ENCODE data around the gene TTC34.

DNA sequence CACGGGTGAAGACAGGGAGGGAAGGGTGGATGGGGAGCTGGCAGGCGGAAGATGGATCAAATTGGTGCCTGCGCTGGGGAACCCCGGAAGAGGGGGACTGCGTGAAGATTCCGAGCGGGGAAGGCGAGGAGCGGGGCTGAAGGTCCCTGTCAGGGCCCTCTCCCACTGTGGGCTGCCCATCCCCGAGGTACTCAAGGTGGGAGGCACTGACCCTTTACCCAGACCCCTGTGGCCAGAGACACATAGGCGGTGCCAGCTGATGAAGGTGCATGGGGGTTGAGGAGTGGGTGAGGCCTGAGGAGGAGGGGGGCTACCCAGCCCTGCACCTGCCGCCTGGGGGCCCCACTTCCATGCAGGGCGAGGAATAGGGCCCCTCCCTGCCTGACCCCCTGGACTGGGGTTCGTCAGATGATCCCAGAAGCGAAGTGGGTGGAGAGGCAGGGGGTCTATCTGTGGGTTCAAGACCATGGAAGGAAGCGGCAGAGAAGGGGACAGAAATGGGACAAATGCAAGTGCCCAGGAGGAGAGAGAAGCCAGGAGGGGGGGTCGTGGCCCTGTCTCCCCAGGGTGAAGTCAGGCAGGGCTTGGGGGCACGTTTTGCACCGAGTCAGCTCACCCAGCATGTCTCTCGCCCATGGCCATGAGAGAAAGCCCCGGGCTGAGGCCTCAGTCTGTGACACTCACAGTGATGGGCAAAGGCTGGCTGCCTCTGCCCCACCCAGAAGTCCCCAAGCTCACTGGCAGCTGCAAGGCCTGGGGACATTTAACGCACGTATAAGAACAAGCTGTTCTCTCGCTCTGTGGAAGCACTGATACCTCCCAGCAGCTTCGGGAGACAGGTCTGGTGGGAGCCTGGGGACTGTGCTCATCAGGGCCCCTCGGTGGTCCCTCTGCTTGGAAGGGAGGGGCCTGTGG lies 161.6 kb downstream of the TTC34 start:
- TF ChIP-seq, protein P1, sequence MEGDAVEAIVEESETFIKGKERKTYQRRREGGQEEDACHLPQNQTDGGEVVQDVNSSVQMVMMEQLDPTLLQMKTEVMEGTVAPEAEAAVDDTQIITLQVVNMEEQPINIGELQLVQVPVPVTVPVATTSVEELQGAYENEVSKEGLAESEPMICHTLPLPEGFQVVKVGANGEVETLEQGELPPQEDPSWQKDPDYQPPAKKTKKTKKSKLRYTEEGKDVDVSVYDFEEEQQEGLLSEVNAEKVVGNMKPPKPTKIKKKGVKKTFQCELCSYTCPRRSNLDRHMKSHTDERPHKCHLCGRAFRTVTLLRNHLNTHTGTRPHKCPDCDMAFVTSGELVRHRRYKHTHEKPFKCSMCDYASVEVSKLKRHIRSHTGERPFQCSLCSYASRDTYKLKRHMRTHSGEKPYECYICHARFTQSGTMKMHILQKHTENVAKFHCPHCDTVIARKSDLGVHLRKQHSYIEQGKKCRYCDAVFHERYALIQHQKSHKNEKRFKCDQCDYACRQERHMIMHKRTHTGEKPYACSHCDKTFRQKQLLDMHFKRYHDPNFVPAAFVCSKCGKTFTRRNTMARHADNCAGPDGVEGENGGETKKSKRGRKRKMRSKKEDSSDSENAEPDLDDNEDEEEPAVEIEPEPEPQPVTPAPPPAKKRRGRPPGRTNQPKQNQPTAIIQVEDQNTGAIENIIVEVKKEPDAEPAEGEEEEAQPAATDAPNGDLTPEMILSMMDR (optimal IDR thresholded peaks at IDR 0.05 in 1 of 3, IDR thresholded peaks at IDR 0.05 in 1 of 3, conservative IDR thresholded peaks at IDR 0.05 in 1 of 3; ENCODE audit: extremely low read depth in 1 of 3, insufficient read depth in 2 of 3, low read length in 3 of 3): no peak
- TF ChIP-seq EZH2 (IDR thresholded peaks at IDR 0.05; ENCODE audit: low read length): no peak
